ENCODE data around the gene LGI2. TPM values are rescaled to one million over a fixed set of nuclear protein-coding genes. Genes with fewer than 3 reads are reported as not detected.

Gene LGI2
- total and polyA plus RNA-seq, 4 donors, result 0.05 to 0.19 (median 0.08) TPM; not detected in 1

DNA sequence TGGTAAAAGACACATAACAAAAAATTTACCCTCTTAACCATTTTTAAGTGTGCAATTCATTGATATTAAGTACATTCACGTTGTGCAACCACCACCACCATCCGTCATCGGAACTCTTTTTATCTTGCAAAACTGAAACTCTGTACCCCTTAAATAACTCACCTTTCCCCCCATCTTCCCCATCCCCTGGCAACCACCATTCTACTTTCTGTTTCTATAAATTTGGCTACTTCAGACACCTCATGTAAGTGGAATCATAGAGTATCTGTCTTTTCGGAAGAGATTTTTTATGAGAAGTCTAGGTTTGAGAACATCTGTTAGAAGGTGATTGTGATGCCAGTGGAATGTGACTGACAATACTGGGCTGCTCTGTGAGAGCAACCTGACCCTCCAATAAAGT, 78.1 kb downstream of the LGI2 start:
- WGBS, result 94% methylated on average over 4 of the region's 4 CpGs
- H3K9me3 ChIP-seq (ENCODE audit: control insufficient read depth in 4 of 4, low read length in 3 of 4), result peaks cover 0 to 4% (median 3%) of the 10 kb centered on the region in 4 donors
- H3K27ac ChIP-seq (ENCODE audit: low read depth in 1 of 2, low read length in 2 of 2), result no peak overlapping the region
- H3K9ac ChIP-seq (ENCODE audit: low read depth in 1 of 2, low read length in 2 of 2), result no peak overlapping the region
- H3K4me1 ChIP-seq (ENCODE audit: control insufficient read depth in 4 of 4, insufficient read depth in 4 of 4, low read length in 3 of 4), result no peaks in the 10 kb centered on the region
- no peak overlapping the region for H3K4me3 ChIP-seq (ENCODE audit: low read depth in 1 of 3, low read length in 3 of 3)
- H3K36me3 ChIP-seq (ENCODE audit: control insufficient read depth in 4 of 4, insufficient read depth in 3 of 4, low read depth in 1 of 4, low read length in 3 of 4), result no peaks in the 10 kb centered on the region
- no peak for DNase-seq (ENCODE audit: low spot score)
- peaks cover 0 to 2% (median 0%) of the 10 kb centered on the region in 4 donors for H3K27me3 ChIP-seq (ENCODE audit: control insufficient read depth in 4 of 4, insufficient read depth in 4 of 4, low read length in 3 of 4)
- no peak for TF ChIP-seq FOXA1 (IDR thresholded peaks at IDR 0.05)
- TF ChIP-seq GABPA (IDR thresholded peaks at IDR 0.05 in 1 of 2, conservative IDR thresholded peaks at IDR 0.05 in 1 of 2), result no peak
- TF ChIP-seq TAF1 (conservative IDR thresholded peaks at IDR 0.05), result no peak
- TF ChIP-seq RXRA (IDR thresholded peaks at IDR 0.05), result no peak
- no peak for TF ChIP-seq HNF4G (IDR thresholded peaks at IDR 0.05)
- TF ChIP-seq EGR1 (IDR thresholded peaks at IDR 0.05; ENCODE audit: low read depth in 2 of 2), result no peak
- TF ChIP-seq NR2F2 (IDR thresholded peaks at IDR 0.05), result no peak
- TF ChIP-seq, protein P1, sequence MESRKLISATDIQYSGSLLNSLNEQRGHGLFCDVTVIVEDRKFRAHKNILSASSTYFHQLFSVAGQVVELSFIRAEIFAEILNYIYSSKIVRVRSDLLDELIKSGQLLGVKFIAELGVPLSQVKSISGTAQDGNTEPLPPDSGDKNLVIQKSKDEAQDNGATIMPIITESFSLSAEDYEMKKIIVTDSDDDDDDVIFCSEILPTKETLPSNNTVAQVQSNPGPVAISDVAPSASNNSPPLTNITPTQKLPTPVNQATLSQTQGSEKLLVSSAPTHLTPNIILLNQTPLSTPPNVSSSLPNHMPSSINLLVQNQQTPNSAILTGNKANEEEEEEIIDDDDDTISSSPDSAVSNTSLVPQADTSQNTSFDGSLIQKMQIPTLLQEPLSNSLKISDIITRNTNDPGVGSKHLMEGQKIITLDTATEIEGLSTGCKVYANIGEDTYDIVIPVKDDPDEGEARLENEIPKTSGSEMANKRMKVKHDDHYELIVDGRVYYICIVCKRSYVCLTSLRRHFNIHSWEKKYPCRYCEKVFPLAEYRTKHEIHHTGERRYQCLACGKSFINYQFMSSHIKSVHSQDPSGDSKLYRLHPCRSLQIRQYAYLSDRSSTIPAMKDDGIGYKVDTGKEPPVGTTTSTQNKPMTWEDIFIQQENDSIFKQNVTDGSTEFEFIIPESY (IDR thresholded peaks at IDR 0.05), result no peak
- no peak for TF ChIP-seq SP1 (IDR thresholded peaks at IDR 0.05)
- TF ChIP-seq RAD21 (IDR thresholded peaks at IDR 0.05), result no peak
- TF ChIP-seq JUND (IDR thresholded peaks at IDR 0.05), result no peak
- TF ChIP-seq FOXA2 (IDR thresholded peaks at IDR 0.05), result no peak
- no peak for TF ChIP-seq CTCF (IDR thresholded peaks at IDR 0.05; ENCODE audit: low read depth, low read length, missing input control)
- TF ChIP-seq ATF3 (IDR thresholded peaks at IDR 0.05), result no peak
- no peak for TF ChIP-seq HNF4A (conservative IDR thresholded peaks at IDR 0.05)
- TF ChIP-seq, protein P2, sequence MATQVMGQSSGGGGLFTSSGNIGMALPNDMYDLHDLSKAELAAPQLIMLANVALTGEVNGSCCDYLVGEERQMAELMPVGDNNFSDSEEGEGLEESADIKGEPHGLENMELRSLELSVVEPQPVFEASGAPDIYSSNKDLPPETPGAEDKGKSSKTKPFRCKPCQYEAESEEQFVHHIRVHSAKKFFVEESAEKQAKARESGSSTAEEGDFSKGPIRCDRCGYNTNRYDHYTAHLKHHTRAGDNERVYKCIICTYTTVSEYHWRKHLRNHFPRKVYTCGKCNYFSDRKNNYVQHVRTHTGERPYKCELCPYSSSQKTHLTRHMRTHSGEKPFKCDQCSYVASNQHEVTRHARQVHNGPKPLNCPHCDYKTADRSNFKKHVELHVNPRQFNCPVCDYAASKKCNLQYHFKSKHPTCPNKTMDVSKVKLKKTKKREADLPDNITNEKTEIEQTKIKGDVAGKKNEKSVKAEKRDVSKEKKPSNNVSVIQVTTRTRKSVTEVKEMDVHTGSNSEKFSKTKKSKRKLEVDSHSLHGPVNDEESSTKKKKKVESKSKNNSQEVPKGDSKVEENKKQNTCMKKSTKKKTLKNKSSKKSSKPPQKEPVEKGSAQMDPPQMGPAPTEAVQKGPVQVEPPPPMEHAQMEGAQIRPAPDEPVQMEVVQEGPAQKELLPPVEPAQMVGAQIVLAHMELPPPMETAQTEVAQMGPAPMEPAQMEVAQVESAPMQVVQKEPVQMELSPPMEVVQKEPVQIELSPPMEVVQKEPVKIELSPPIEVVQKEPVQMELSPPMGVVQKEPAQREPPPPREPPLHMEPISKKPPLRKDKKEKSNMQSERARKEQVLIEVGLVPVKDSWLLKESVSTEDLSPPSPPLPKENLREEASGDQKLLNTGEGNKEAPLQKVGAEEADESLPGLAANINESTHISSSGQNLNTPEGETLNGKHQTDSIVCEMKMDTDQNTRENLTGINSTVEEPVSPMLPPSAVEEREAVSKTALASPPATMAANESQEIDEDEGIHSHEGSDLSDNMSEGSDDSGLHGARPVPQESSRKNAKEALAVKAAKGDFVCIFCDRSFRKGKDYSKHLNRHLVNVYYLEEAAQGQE (IDR thresholded peaks at IDR 0.05), result no peak

DNA sequence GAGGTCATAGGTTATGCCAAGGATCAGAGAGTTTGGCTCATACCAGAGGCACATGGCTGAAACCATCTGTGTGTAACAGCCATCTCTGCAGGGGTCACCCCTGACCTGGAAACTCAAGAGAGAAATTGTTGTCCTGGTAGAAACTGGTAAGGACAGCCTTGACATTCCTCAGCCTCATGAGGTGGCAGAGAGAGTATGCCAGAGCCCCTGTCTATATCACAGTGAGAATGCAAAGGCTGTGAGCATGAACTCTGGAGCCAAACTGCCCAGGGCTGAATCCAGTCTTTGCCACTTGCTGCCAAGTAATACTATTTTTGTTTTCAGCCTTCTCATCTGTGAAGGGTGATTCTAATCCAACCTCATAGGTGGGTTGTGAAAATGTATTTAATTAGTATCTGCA, 80.8 kb downstream of the LGI2 start:
- no peak for DNase-seq (ENCODE audit: low spot score)
- no peaks in the 10 kb centered on the region for H3K4me1 ChIP-seq (ENCODE audit: control insufficient read depth in 4 of 4, insufficient read depth in 4 of 4, low read length in 3 of 4)
- TF ChIP-seq FOXA1 (IDR thresholded peaks at IDR 0.05) (no peak), HNF4G (IDR thresholded peaks at IDR 0.05) (no peak), ATF3 (IDR thresholded peaks at IDR 0.05) (no peak), FOXA2 (IDR thresholded peaks at IDR 0.05) (no peak)
- peaks cover 0 to 2% (median 0%) of the 10 kb centered on the region in 4 donors for H3K27me3 ChIP-seq (ENCODE audit: control insufficient read depth in 4 of 4, insufficient read depth in 4 of 4, low read length in 3 of 4)
- no peak overlapping the region for H3K9ac ChIP-seq (ENCODE audit: low read depth in 1 of 2, low read length in 2 of 2)
- H3K27ac ChIP-seq (ENCODE audit: low read depth in 1 of 2, low read length in 2 of 2), result no peak overlapping the region
- H3K36me3 ChIP-seq (ENCODE audit: control insufficient read depth in 4 of 4, insufficient read depth in 3 of 4, low read depth in 1 of 4, low read length in 3 of 4), result no peaks in the 10 kb centered on the region
- no peak overlapping the region for H3K4me3 ChIP-seq (ENCODE audit: low read depth in 1 of 3, low read length in 3 of 3)
- peaks cover 0 to 6% (median 3%) of the 10 kb centered on the region in 4 donors for H3K9me3 ChIP-seq (ENCODE audit: control insufficient read depth in 4 of 4, low read length in 3 of 4)

Other genes starting within 250 kb of the LGI2 start
- 1 to 10 TPM; 2.6 to 5.8 TPM for gene SOD3, start 235.4 kb downstream of the LGI2 start, total RNA-seq
- gene SOD3, start 235.4 kb downstream of the LGI2 start, polyA plus RNA-seq, result 1 to 10 TPM; 3.4 to 8.1 TPM
- 10 to 100 TPM in 1 of 2 donors, 1 to 10 TPM in 1; 1.4 to 11.2 TPM for gene CCDC149, start 117.9 kb downstream of the LGI2 start, total RNA-seq
- gene CCDC149, start 117.9 kb downstream of the LGI2 start, polyA plus RNA-seq, result 1 to 10 TPM; 2.6 to 4.3 TPM
- gene SEPSECS, start 129.5 kb upstream of the LGI2 start, total RNA-seq, result 10 to 100 TPM; 14.9 to 31.7 TPM
- gene SEPSECS, start 129.5 kb upstream of the LGI2 start, polyA plus RNA-seq, result 10 to 100 TPM; 10.3 to 11.5 TPM
- 10 to 100 TPM; 20.6 to 34.7 TPM for gene PI4K2B, start 203.1 kb upstream of the LGI2 start, total RNA-seq
- 10 to 100 TPM; 12.3 to 18.2 TPM for gene PI4K2B, start 203.1 kb upstream of the LGI2 start, polyA plus RNA-seq